ENCODE results near the gene TRAPPC12. TPM values are rescaled to one million over a fixed set of nuclear protein-coding genes. Genes with fewer than 3 reads are reported as not detected.

TRAPPC12 gene
- total RNA-seq, 1 donor from 2014 or later = 121 TPM

DNA sequence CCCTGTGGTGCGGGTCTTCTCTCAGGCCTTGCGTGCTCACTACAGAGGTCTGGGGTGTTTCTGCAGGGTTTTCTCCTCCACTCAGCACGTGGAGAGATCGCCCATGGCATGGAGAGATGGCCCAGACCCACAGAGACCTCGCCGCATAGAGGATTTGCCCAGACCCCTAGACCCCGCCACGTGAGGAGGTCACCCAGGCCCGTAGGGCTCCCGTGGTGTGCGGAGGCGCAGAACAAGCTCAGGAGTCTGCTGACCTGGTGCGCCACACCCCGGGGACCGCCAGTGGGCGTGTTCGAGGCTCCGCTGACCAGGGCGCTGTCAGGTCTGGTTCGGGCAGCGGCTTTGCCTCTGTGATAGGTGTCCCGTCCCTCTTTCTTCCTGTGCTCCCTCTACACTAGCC is 75.3 kb downstream of the TRAPPC12 start:
- Mint-ChIP-seq H3K9me3 (ENCODE audit: low read depth) (no peaks in the 10 kb centered on the region), H3K4me3 (ENCODE audit: low read depth) (no peak overlapping the region), H3K27me3 (no peaks in the 10 kb centered on the region), H3K27ac (no peak overlapping the region), H3K36me3 (ENCODE audit: insufficient read depth) (peaks cover 18% of the 10 kb centered on the region), H3K4me1 (ENCODE audit: low read depth) (no peaks in the 10 kb centered on the region)
- DNase-seq (ENCODE audit: low spot score, unreplicated experiment) = no peak
- no peak for TF ChIP-seq CTCF (IDR thresholded peaks at IDR 0.05; ENCODE audit: unreplicated experiment)

GRCh38 chr2:3456125-3456524 is 76.6 kb downstream of the TRAPPC12 start:
- H3K4me3 Mint-ChIP-seq (ENCODE audit: low read depth) = no peak overlapping the region
- DNase-seq (ENCODE audit: low spot score, unreplicated experiment) = no peak
- TF ChIP-seq CTCF (IDR thresholded peaks at IDR 0.05; ENCODE audit: unreplicated experiment) = no peak
- H3K4me1 Mint-ChIP-seq (ENCODE audit: low read depth) = no peaks in the 10 kb centered on the region
- no peaks in the 10 kb centered on the region for H3K27me3 Mint-ChIP-seq
- no peaks in the 10 kb centered on the region for H3K9me3 Mint-ChIP-seq (ENCODE audit: low read depth)
- H3K27ac Mint-ChIP-seq = no peak overlapping the region
- peaks cover 17% of the 10 kb centered on the region for H3K36me3 Mint-ChIP-seq (ENCODE audit: insufficient read depth)

- no peak for TF ChIP-seq CTCF (IDR thresholded peaks at IDR 0.05; ENCODE audit: unreplicated experiment)
- no peak for DNase-seq (ENCODE audit: low spot score, unreplicated experiment)
- Mint-ChIP-seq H3K27ac (no peak overlapping the region), H3K27me3 (no peaks in the 10 kb centered on the region), H3K36me3 (ENCODE audit: insufficient read depth) (peaks cover 14% of the 10 kb centered on the region), H3K4me3 (ENCODE audit: low read depth) (no peak overlapping the region), H3K4me1 (ENCODE audit: low read depth) (no peaks in the 10 kb centered on the region), H3K9me3 (ENCODE audit: low read depth) (no peaks in the 10 kb centered on the region)
These were observed 78.3 kb downstream of the TRAPPC12 start for GRCh38 chr2:3457524-3458395.

DNA sequence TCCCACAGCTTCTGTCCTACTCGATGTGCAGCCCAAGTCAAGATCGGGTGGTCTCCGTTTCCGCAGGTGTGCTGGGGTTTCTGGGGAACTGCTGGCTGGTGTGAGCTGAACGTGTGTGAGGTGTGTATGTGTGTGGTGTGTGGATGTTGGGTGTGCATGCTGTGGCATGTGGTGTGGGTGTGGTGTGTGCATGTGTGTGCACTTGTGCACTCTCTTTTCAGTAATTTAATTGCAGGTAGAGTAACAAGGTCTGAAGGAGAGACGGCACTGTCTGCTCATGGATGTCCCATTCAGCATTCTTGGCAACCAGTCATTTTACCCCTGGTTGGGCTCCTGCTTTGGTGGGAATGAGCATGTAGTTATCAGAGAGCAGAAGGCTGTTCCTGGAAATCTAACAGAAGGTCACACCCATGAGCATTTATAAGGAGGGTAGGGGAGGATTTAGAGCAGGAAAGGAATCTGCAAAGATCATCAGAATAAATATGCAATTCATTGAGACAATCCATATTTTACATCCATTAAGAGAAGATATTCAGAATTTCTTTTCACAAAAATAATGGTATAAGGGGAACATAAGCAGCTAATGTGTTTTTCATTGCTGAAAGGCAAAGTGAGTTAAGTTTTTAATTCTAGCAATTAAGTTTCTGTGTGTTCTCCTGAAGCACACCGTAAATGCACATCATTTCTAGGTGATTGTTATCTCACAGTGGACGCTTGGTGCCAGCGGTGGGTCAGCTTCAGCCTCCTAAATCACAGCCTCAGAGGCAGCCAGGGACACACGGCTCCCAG is 79.1 kb downstream of the TRAPPC12 start:
- Mint-ChIP-seq H3K27me3 (no peaks in the 10 kb centered on the region), H3K4me3 (ENCODE audit: low read depth) (no peak overlapping the region), H3K36me3 (ENCODE audit: insufficient read depth) (peaks cover 14% of the 10 kb centered on the region), H3K9me3 (ENCODE audit: low read depth) (no peaks in the 10 kb centered on the region), H3K4me1 (ENCODE audit: low read depth) (no peaks in the 10 kb centered on the region), H3K27ac (peak overlapping the region; percentile 26)
- no peak for DNase-seq (ENCODE audit: low spot score, unreplicated experiment)
- TF ChIP-seq CTCF (IDR thresholded peaks at IDR 0.05; ENCODE audit: unreplicated experiment) = no peak

- TF ChIP-seq CTCF (IDR thresholded peaks at IDR 0.05; ENCODE audit: unreplicated experiment) = no peak
- no peaks in the 10 kb centered on the region for H3K9me3 Mint-ChIP-seq (ENCODE audit: low read depth)
- no peaks in the 10 kb centered on the region for H3K4me1 Mint-ChIP-seq (ENCODE audit: low read depth)
- no peak for DNase-seq (ENCODE audit: low spot score, unreplicated experiment)
- H3K36me3 Mint-ChIP-seq (ENCODE audit: insufficient read depth) = peaks cover 11% of the 10 kb centered on the region
- no peak overlapping the region for H3K4me3 Mint-ChIP-seq (ENCODE audit: low read depth)
- H3K27ac Mint-ChIP-seq = no peak overlapping the region
- H3K27me3 Mint-ChIP-seq = no peaks in the 10 kb centered on the region
These were observed 79.9 kb downstream of the TRAPPC12 start for GRCh38 chr2:3459185-3460015.

Measured in progenitor cell of endocrine pancreas (in vitro differentiated cells).